Measurements from ENCODE around the gene USP36. TPM values are rescaled to one million over a fixed set of nuclear protein-coding genes. Genes with fewer than 3 reads are reported as not detected.

USP36 gene
- total and polyA plus RNA-seq, 9 of the 15 experiments (the other 6 are each of a cell fraction or from before 2014, with no cell fraction given) = 6.4 to 72.8 (median 22.5) TPM

- TF ChIP-seq RERE (CRISPR knock-in tag; IDR thresholded peaks at IDR 0.05; ENCODE audit: borderline replicate concordance) = no peak
- TF ChIP-seq MCM7 (IDR thresholded peaks at IDR 0.05) = no peak
Observed at GRCh38 chr17:78859051-78859450, 18.4 kb upstream of the USP36 start (continued).

- intact Hi-C loops (cut with micrococcal nuclease) = no loop called here
- in situ Hi-C loops (cut with MboI) = no loop called here
- WGBS (ENCODE audit: insufficient coverage, low coverage, missing lambda C conversion rate) = 18% methylated on average over 13 of the region's 14 CpGs
- Histone ChIP-seq H3K9ac (ENCODE audit: insufficient read depth in 1 of 2, low read depth in 2 of 2, low read length in 2 of 2) (no peak overlapping the region), H3K27ac (ENCODE audit: extremely low read depth, low read depth, low read length) (no peak overlapping the region), H4K20me1 (replicated peaks; ENCODE audit: control insufficient read depth, insufficient read depth, low read length) (no peaks in the 10 kb centered on the region), H3K79me2 (ENCODE audit: control insufficient read depth, insufficient read depth, low read length) (no peaks in the 10 kb centered on the region), H3K27me3 (ENCODE audit: control insufficient read depth in 2 of 2, insufficient read depth in 2 of 2, low read length in 2 of 2) (peaks cover 0 to 17% of the 10 kb centered on the region in 2 experiments; a peak in 3 of 5 replicates), H2AFZ (ENCODE audit: low read depth, low read length) (no peak overlapping the region), H3K4me1 (replicated peaks in 1 of 2; ENCODE audit: control insufficient read depth in 2 of 2, insufficient read depth in 2 of 2, low read length in 2 of 2) (peaks cover 23 to 25% of the 10 kb centered on the region in 2 experiments), H3K9me1 (ENCODE audit: control insufficient read depth, insufficient read depth, low read length) (no peaks in the 10 kb centered on the region), H3K4me3 (no peak overlapping the region), H3K4me2 (ENCODE audit: insufficient read depth, low read length) (no peak overlapping the region), H3K9me3 (replicated peaks; ENCODE audit: control insufficient read depth, insufficient read depth, low read depth, low read length) (no peaks in the 10 kb centered on the region), H3K36me3 (ENCODE audit: control insufficient read depth, insufficient read depth, low read length) (no peaks in the 10 kb centered on the region)
- ATAC-seq = no peak
- no peak for DNase-seq (ENCODE audit: extremely low read depth in 1 of 4, low spot score in 3 of 4)
- ChIA-PET CTCF (ENCODE audit: low intra/inter-chr PET ratio) (no interaction called here), POLR2A (no interaction called here)
- no peak for FAIRE-seq
- BruUV-seq (replicated peaks) = no TSS peak
- no peak for TF ChIP-seq SMAD4 (CRISPR knock-in tag; conservative IDR thresholded peaks at IDR 0.05)
- TF ChIP-seq PHB (CRISPR knock-in tag; IDR thresholded peaks at IDR 0.05) = no peak
- no peak for TF ChIP-seq ATF3 (IDR thresholded peaks at IDR 0.05)
- no peak for TF ChIP-seq ATF3 (CRISPR knock-in tag; conservative IDR thresholded peaks at IDR 0.05)
- no peak for TF ChIP-seq MAFK (IDR thresholded peaks at IDR 0.05; ENCODE audit: low read length)
- TF ChIP-seq RBM14 (IDR thresholded peaks at IDR 0.05; ENCODE audit: borderline replicate concordance, insufficient read depth, low read depth, low read length) = no peak
- no peak for TF ChIP-seq PCBP2 (IDR thresholded peaks at IDR 0.05; ENCODE audit: low read depth, low read length, poor library complexity, severe bottlenecking)
- no peak for TF ChIP-seq CBX5 (IDR thresholded peaks at IDR 0.05; ENCODE audit: borderline replicate concordance, low read depth)
- no peak for TF ChIP-seq ZNF280B (CRISPR knock-in tag; IDR thresholded peaks at IDR 0.05)
- TF ChIP-seq ARID2 (IDR thresholded peaks at IDR 0.05) = no peak
- TF ChIP-seq ZFP1 (CRISPR knock-in tag; IDR thresholded peaks at IDR 0.05) = no peak
- no peak for TF ChIP-seq RBM15 (IDR thresholded peaks at IDR 0.05; ENCODE audit: insufficient read depth, low read length)
- no peak for TF ChIP-seq RBFOX2 (IDR thresholded peaks at IDR 0.05; ENCODE audit: low read depth, low read length)
Observed at GRCh38 chr17:78857266-78857665, 16.7 kb upstream of the USP36 start.

Data from K562 (cell line).